Heart left ventricle (tissue), 16 donors: ENCODE measurements around the gene DHX30. TPM values are rescaled to one million over a fixed set of nuclear protein-coding genes. Genes with fewer than 3 reads are reported as not detected.
A peak's percentile ranks its signal among the peaks of the same experiment; 100 is the strongest.

Experiments used
- ATAC-seq, 4 donors: fragments of 200-7000 bp; cut with Tn5 transposase; one replicate each; pipeline ENCODE4 v1.9.1; 2020 to 2022; ENCODE audit warnings: moderate library complexity in 4 of 4, mild to moderate bottlenecking in 3 of 4, moderate number of reproducible peaks in 1 of 4
- DNase-seq, 5 donors: peaks; one replicate each; pipeline ENCODE4 v3.0.0-alpha.2; 2020
- H3K27ac ChIP-seq, 12 donors: fragments of 200-600 bp; sonication (generic) in 4 of 12; one replicate each; pipeline versions ENCODE4 v1.5.0 to v1.8.0; 2016 to 2022; ENCODE audit warnings: mild to moderate bottlenecking in 2 of 12
- H3K27me3 ChIP-seq, 9 donors: fragments of 200-600 bp; sonication (generic) in 2 of 9; one replicate each; pipeline versions ENCODE4 v1.5.1 to v1.8.0; 2016 to 2022; ENCODE audit warnings: mild to moderate bottlenecking in 3 of 9
- H3K36me3 ChIP-seq, 9 donors: fragments of 200-600 bp; sonication (generic) in 2 of 9; one replicate each; pipeline versions ENCODE4 v1.5.0 to v1.8.0; 2018 to 2022; ENCODE audit warnings: mild to moderate bottlenecking in 2 of 9
- H3K4me1 ChIP-seq, 12 donors: fragments of 200-600 bp; sonication (generic) in 4 of 12; one replicate each; pipeline versions ENCODE4 v1.5.0 to v1.8.0; 2016 to 2022; ENCODE audit warnings: mild to moderate bottlenecking in 3 of 12
- H3K4me3 ChIP-seq, 12 donors: fragments of 200-600 bp; sonication (generic) in 4 of 12; one replicate each; pipeline versions ENCODE4 v1.5.0 to v1.8.0; 2017 to 2022; ENCODE audit warnings: mild to moderate bottlenecking in 9 of 12, moderate library complexity in 4 of 12
- H3K9me3 ChIP-seq, 12 donors: fragments of 200-600 bp; sonication (generic) in 4 of 12; one replicate each; pipeline versions ENCODE4 v1.5.0 to v1.8.0; 2016 to 2022; ENCODE audit warnings: mild to moderate bottlenecking in 1 of 12
- CTCF ChIP-seq, 12 donors: fragments of 200-600 bp; sonication (generic) in 4 of 12; IDR thresholded peaks; one replicate each; pipeline versions ENCODE4 v1.5.0 to v1.8.0; 2018 to 2022; ENCODE audit warnings: antibody characterized with exemption in 12 of 12, mild to moderate bottlenecking in 5 of 12
- POLR2A ChIP-seq, 2 donors: fragments of 450-650 bp; IDR thresholded peaks; one replicate each; pipeline ENCODE4 v1.6.1; 2017; ENCODE audit warnings: antibody characterized with exemption in 2 of 2, mild to moderate bottlenecking in 2 of 2, moderate library complexity in 2 of 2
- WGBS, 4 donors: extraction: QIAGEN DNeasy Blood & Tissue Kit in 2 of 4; methylation state at CpG; one replicate each; pipeline versions ENCODE4 v1.1.5 to v1.1.7; 2013 to 2018; 5-methylcytosine and 5-hydroxymethylcytosine counted together
- intact Hi-C, 10 donors: fragments of 100-400 bp; cut with DNase I; formaldehyde crosslinking; loops; one replicate each; pipeline versions ENCODE4 v1.11.1 to v1.14.2; 2022
- polyA plus RNA-seq, 2 donors: library from polyadenylated mRNA; stranded (reverse); fragments of 200-250 nt; gene quantifications; one replicate each; pipeline ENCODE4 v1.2.3, GENCODE V29; 2013
- total RNA-seq, 9 donors: library from RNA; depleted of rRNA in 2 of 9; stranded (reverse); fragments of >200 nt in 2 of 9; fragmentation: NEBNext Ultra II Directional in 3 of 9; extraction: Animal tissue kit (Norgen Biotek cat#: 25700) in 3 of 9; gene quantifications; one replicate each; pipeline versions ENCODE4 v1.1.0 to v1.2.4, GENCODE V29; 2016 to 2023
- donor health status: ischemic (EF 13 %, LVEDD 7.1; RV severe dilation, severe dysfunction).
- donor health status: healthy with polysubstance abuse.
- donor health status: DM: no; HTN: yes; CAD: no.
- donor health status: DM: no; HTN: no; CAD: no.
- donor health status: ischemic (EF 25% LVEDD 6.9; RV normal size, moderate dysfunction).
- donor health status: ischemic (EF 25% LVEDD 5.7; RV mildly dilated, moderate dysfunction).
- donor health status: healthy.
- donor health status: DM: yes; HTN: yes; CAD: no.
- donor health status: ischemic (EF 35%, LVEDD 5.7; RV mildly dilated, moderate dysfunction).
- donor health status: nonischemic (EF 11% LVEDD 7.7; RV severe dilation, severe dysfunction).
- donor health status: DM: yes; HTN: yes; CAD: no.
- donor health status: PGD.
- donor health status: ischemic (EF 29% LVEDD 5.4; RV normal size, mild dysfunction).
- donor health status: nonischemic (EF 23%, LVEDD 6.1; RV moderate dilation, normal function).

The DHX30 gene
- total and polyA plus RNA-seq, 11 donors: 30.7 to 74.4 (median 49.4) TPM

- Histone ChIP-seq H3K4me3 (no peak overlapping the region), H3K27ac (peak overlapping the region in 1 of 12 donors; percentile 8)
Measured at GRCh38 chr3:47849699-47850563, 47.0 kb downstream of the DHX30 start.

DNA sequence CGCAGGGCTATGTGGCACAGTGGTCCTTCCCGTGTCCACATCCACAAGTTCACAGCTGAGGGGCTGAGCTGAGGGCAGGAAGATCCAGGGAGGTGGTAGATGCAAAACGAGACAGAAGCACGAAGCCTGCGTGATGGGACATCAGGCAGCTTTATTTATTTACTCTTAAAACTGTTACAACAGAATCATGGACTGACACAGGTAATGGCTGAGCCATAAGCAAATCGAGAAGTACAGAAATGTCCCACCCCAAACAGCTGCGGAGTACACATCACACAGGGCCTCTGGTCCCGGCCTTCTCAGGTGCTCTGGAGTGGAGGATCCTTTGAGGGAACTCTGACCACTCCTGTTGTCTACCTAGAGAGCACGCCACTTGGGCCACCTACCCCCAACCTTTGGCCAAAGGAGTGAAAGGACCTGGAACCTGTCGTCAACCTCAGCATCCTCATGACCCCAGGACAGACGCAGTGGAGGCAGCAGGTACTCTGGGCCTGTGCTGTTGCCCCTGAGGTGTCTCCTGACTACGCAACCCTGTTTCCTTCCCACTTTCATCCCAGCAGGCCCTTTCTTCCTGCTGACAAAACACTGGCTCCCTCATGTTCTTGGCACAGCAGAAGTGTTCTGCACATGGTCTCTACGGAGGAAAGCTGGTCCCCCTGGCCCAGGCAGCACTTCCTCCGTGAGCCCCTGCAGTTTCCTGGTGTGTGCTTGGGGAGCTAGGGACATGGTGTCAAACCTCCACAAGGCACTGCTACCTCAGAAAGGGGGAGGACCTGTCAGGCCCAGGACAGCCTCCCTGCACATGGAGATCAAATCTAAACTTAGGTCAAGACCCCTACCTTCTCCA is 47.8 kb downstream of the DHX30 start:
- ATAC-seq (no peak), DNase-seq (no peak)
- intact Hi-C loops: no loop called here
- Histone ChIP-seq H3K4me1 (peaks cover 0 to 8% (median 0%) of the 10 kb centered on the region in 12 donors), H3K27me3 (no peaks in the 10 kb centered on the region), H3K36me3 (peaks cover 0 to 100% (median 97%) of the 10 kb centered on the region in 9 donors), H3K27ac (peak overlapping the region in 2 of 12 donors; percentile 8 to 18), H3K4me3 (no peak overlapping the region), H3K9me3 (no peaks in the 10 kb centered on the region)
- 65 to 75% (median 72%) methylated on average over 11 to 14 of the region's 14 CpGs for WGBS, 4 donors
- TF ChIP-seq CTCF (IDR thresholded peaks at IDR 0.05) (no peak), POLR2A (IDR thresholded peaks at IDR 0.05) (no peak)

More at GRCh38 chr3:47849699-47850563, 47.0 kb downstream of the DHX30 start:
- peaks cover 0 to 100% (median 97%) of the 10 kb centered on the region in 9 donors for H3K36me3 ChIP-seq
- DNase-seq (no peak), ATAC-seq (peak in 2 of 4 donors; percentile 3 to 21)
- H3K9me3 ChIP-seq: no peaks in the 10 kb centered on the region
- peak in 10 of 12 donors; percentile 9 to 41 (median 20) for TF ChIP-seq CTCF (IDR thresholded peaks at IDR 0.05)
- no peak for TF ChIP-seq POLR2A (IDR thresholded peaks at IDR 0.05)
- intact Hi-C loops: no loop called here
- WGBS, 4 donors: 75 to 88% (median 86%) methylated on average over 23 to 35 of the region's 35 CpGs
- peaks cover 0 to 8% (median 0%) of the 10 kb centered on the region in 12 donors for H3K4me1 ChIP-seq
- no peaks in the 10 kb centered on the region for H3K27me3 ChIP-seq

- ATAC-seq: no peak
- 84 to 92% (median 88%) methylated on average over 12 of the region's 12 CpGs for whole genome bisulfite sequencing, 4 donors
- Histone ChIP-seq H3K9me3 (no peaks in the 10 kb centered on the region), H3K27ac (peak overlapping the region in 1 of 12 donors; percentile 27), H3K27me3 (no peaks in the 10 kb centered on the region), H3K36me3 (peaks cover 0 to 100% (median 97%) of the 10 kb centered on the region in 9 donors), H3K4me1 (peaks cover 0 to 8% (median 0%) of the 10 kb centered on the region in 12 donors), H3K4me3 (no peak overlapping the region)
- DNase-seq: no peak
- TF ChIP-seq CTCF (IDR thresholded peaks at IDR 0.05) (no peak), POLR2A (IDR thresholded peaks at IDR 0.05) (no peak)
- intact Hi-C loops: no loop called here
Measured at GRCh38 chr3:47851888-47852603, 49.1 kb downstream of the DHX30 start.
